ENCODE data around the gene RHCE.
"Not testable (repeated sequence)": the region's sequence is repeated elsewhere in the genome, so short reads cannot be mapped to it uniquely, and the experiment has no call there.

Gene RHCE

GRCh38 chr1:25432749-25433388 lies 12.2 kb upstream of the RHCE start:
- no peak for DNase-seq

GRCh38 chr1:25431955-25432719 lies 11.5 kb upstream of the RHCE start:
- DNase-seq, result no peak

DNA sequence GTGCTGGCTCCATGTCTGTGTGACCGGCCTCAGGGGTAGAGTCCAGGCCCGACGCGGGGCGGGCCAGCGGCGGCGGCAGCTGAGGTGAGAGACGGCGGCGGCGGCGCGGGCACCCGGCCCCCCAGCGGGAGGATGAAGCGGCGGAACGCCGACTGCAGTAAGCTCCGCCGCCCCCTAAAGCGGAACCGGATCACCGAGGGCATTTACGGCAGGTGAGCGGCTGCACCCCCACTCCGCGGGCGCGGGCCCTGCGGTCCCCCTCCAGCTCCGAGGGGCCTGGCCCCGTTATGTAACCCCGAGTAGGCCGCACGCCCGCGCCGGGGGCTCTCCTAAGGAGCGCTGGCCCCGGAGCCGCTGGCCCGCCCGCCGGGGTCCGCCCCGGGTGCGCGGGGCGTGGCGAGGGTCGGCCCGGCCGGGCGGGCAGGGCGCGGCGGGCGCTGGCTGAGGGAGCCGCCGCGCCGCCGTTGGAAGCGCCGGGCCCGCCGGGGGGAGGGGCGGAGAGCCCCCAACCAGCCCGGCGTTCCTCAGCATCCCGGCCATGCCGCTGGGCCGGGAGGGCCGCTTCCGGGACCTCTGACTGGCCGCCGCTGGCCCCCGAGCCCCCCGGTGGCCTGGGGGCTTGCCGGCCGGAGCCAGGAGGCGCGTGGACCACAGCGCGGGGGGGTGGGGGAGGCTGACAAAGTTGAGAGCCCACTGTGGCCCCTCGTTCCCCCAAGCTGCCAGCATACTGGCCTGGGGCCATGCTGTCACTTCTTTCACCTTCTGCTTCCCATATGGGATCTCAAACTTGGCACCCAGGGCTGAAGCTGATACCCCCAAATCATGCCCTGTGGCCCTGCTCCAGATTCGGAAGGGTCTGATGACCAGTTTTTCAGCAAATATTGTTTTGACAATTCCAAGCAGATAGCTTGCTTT lies 10.6 kb upstream of the RHCE start:
- DNase-seq, result peak; percentile 2

DNA sequence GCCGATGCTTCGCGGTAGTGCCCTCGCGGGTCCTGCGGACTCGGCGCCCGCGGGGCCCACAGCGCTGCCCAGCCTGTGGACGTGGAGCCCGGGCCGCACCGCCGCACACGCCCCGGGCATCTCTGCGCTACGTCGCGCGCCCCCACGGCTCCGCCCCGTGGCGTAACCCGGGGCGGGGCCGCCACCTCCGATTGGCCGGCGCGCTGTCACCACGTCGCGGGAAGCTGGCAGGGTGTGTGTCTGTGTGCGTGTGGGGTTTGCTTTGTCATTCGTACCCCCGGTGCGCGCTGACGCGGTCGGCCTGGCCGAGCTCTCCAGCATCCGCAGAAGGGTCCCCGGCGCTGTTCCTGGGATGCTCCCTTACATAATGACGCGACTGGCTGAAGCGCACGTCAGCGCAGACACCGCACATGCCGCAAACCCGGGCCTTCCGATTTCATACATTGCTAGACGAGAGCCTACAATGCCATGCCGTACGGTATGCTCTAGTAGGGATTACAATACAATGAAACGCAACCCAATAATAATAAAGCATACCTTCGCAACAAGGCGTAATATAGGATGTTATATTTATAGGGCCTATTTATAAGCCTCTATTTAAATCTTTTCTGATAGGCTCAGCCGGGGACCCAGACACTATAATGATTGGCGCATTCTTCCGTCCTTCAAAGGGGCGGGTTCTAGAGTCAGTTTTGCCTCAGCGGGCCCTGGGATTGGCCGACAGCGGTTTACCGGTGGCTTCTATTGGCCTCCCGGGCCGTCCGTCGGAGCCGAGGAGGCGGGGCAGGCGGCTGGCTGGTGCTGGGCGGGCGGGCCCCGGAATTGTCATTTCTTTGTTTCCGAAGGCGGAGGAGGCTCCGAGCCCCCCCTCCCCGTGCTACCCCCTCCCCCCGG lies 9.7 kb upstream of the RHCE start, which contains the start of gene MACO1:
Gene MACO1, plus strand, starts transcription at position 825 of the 894 bp plus-strand sequence. CDS start 202 bp downstream, outside the sequence.
- peak; percentile 97 for DNase-seq

GRCh38 chr1:25428475-25429166 lies 8.0 kb upstream of the RHCE start:
- no peak for DNase-seq

DNA sequence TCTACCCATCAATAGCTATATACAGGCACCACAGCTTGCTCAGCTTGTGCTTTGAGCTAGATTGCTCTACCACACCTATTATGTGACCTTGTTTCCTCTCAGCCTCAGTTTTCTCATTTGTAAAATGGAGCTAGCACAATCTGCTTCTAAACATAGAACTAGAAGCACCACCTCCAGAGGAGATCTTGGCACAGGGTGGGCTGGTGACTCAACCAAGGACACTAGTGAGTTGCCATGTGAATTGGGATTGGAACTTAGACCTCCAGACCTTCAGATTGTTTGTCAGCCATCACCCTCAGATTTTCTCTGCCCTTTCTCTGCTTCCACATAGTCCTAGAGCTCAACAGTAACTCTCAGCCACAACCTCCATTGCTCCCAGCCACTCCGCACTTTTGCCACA lies 7.1 kb upstream of the RHCE start:
- no peak for DNase-seq

DNA sequence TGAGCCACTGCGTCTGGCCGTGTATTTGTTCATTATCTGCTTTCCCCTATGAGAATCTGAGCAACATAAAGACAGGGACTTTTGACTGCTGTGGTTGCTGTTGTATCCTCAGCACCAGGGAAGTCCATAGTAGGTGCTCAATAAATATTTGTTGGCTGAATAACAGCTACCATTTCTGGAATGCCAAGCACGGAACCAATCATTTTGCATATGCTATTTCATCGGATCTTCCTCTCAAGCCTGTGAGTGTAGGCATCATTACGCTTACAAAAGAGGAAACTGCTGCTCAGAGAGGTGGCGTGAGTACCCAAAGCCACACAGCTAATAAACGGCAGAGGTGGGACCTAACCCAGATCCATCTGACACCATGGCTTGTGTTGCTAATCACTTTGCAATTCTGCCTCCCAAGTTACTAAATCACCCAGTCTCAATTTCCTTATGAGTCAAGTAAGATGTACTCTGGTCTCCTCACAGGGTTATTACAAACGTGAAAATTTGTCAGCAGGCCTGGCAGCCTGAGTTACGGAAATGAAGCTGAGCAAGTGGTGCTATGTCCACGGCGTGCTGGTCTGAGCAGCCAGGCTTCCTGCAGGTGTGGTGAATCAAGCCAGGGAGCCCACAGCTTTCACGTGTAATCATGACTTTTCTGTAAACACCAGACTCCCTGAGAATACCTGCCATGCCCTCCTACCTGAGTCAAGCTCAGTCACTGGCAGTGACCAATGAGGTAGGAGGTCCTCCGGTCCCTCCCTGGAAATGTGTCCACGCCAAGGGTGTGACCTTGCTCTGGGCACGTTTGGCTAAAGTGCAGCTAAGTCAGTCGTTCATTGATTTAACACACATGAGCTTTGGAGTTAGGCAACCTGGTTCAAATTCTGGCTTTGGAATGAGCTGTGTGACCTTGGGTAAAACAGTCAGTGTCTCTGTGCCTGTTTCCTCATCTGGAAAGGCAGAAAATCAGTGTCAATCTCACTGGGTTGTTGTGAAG lies 4.8 kb upstream of the RHCE start:
- DNase-seq, result no peak

DNA sequence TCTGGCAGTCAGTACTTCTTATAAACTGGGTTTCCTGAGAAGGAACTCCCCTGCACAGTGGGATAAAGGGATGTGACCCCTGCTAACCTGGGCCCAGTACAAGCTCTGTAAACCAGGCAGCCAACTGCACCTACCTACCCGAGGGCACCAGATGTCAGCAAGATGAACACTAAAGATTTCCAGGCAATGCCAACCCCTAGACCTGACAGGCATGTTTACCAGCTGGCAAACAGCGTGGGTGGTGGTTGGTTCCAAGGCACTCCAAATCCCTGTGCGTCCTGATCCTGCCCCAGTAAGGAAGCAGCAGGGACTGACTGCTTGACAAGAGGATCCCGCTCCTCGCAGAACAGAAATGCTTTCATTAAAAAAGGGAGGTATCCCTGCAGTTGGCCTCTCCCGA lies 2.6 kb upstream of the RHCE start:
- not testable (repeated sequence) for DNase-seq

- not testable (repeated sequence) for DNase-seq
Measured at GRCh38 chr1:25419339-25419738, 1.3 kb downstream of the RHCE start.

DNA sequence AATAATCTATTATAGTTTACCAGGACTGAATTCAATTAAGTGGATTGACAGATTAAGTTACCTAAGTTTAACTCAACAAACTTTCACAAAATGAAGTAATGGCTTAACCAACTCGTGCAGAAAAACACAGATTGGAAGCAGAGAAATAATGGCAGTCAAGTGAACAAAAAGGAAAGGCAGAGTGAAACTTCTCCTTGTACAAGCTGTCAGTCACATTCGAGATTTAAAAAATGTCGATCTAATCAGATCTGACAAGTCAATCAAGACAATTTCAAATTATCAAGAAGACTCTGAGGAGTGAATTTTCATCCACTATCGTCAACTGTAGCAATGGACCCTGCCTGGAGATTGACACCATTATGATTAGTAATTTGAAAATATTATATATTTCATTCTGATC lies 3.3 kb downstream of the RHCE start:
- DNase-seq, result not testable (repeated sequence)

GRCh38 chr1:25414578-25414977 lies 6.0 kb downstream of the RHCE start:
- not testable (repeated sequence) for DNase-seq

- not testable (repeated sequence) for DNase-seq
Measured at GRCh38 chr1:25414157-25414556, 6.5 kb downstream of the RHCE start.

GRCh38 chr1:25412872-25413623 lies 7.6 kb downstream of the RHCE start:
- DNase-seq, result not testable (repeated sequence)

GRCh38 chr1:25409641-25410427 lies 10.8 kb downstream of the RHCE start:
- not testable (repeated sequence) for DNase-seq

- not testable (repeated sequence) for DNase-seq
Measured at GRCh38 chr1:25405731-25406305, 14.8 kb downstream of the RHCE start.

- DNase-seq, result not testable (repeated sequence)
Measured at GRCh38 chr1:25402947-25403803, 17.4 kb downstream of the RHCE start.

- DNase-seq, result not testable (repeated sequence)
Measured at GRCh38 chr1:25398079-25398478, 22.5 kb downstream of the RHCE start.
